DND-41 (cell line): Measurements from ENCODE around the gene FHOD3.

Source experiments
- ATAC-seq: fragments of 200-7000 bp; cut with Tn5 transposase; 3 replicates; pipeline ENCODE4 v1.9.1; 2021; ENCODE audit warnings: low read depth; ENCODE audit not compliant: insufficient read depth
- DNase-seq: peaks from one replicate; pipeline ENCODE4 v3.0.0-alpha.2; 2020
- H2AFZ ChIP-seq: 2 replicates; pipeline ENCODE4 v1.6.0; 2012; ENCODE audit warnings: low read depth, low read length
- H3K27ac ChIP-seq: 2 replicates; pipeline ENCODE4 v1.5.1; 2012; ENCODE audit warnings: low read length, inconsistent platforms
- H3K27me3 ChIP-seq: fragments of 200-600 bp; sonication (generic); 2 replicates; pipeline ENCODE4 v1.6.0; 2012; ENCODE audit warnings: low read length, mild to moderate bottlenecking, inconsistent platforms; ENCODE audit not compliant: insufficient read depth, poor library complexity
- H3K36me3 ChIP-seq: 2 replicates; pipeline ENCODE4 v1.5.1; 2012; ENCODE audit warnings: low read length, inconsistent platforms; ENCODE audit not compliant: insufficient read depth
- H3K4me1 ChIP-seq: 2 replicates; pipeline ENCODE4 v1.5.1; 2012; ENCODE audit warnings: mild to moderate bottlenecking, low read length; ENCODE audit not compliant: insufficient read depth
- H3K4me2 ChIP-seq: 2 replicates; pipeline ENCODE4 v1.6.0; 2012; ENCODE audit warnings: mild to moderate bottlenecking, moderate library complexity, low read length, inconsistent platforms; ENCODE audit not compliant: insufficient read depth
- H3K4me3 ChIP-seq, 2 experiments: fragments of 200-600 bp in 1 of 2; shearing (Covaris generic) in 1 of 2; 2 replicates each; pipeline ENCODE4 v1.5.1; 2012 to 2016; ENCODE audit warnings: inconsistent platforms in 2 of 2, low read length in 2 of 2, mild to moderate bottlenecking in 2 of 2, low read depth in 1 of 2, moderate library complexity in 1 of 2
- H3K79me2 ChIP-seq: 2 replicates; pipeline ENCODE4 v1.6.0; 2012; ENCODE audit warnings: low read length, inconsistent platforms; ENCODE audit not compliant: insufficient read depth
- H3K9ac ChIP-seq: 2 replicates; pipeline ENCODE4 v1.6.0; 2012; ENCODE audit warnings: low read depth, mild to moderate bottlenecking, inconsistent platforms, low read length, moderate library complexity
- H3K9me3 ChIP-seq: 2 replicates; pipeline ENCODE4 v1.5.1; 2012; ENCODE audit warnings: low read length, moderate library complexity, mild to moderate bottlenecking, inconsistent platforms; ENCODE audit not compliant: insufficient read depth, severe bottlenecking
- H4K20me1 ChIP-seq: 2 replicates; pipeline ENCODE4 v1.6.0; 2012; ENCODE audit warnings: low read length; ENCODE audit not compliant: insufficient read depth
- EZH2 ChIP-seq: IDR thresholded peaks from 3 replicates; pipeline ENCODE4 v1.6.1; 2012; ENCODE audit warnings: borderline replicate concordance, low read depth, mild to moderate bottlenecking, moderate library complexity, low read length, inconsistent platforms; ENCODE audit not compliant: severe bottlenecking
- TF ChIP-seq, protein P1 (sequence below): IDR thresholded peaks from 2 replicates; pipeline ENCODE4 v1.5.1; 2012; ENCODE audit warnings: borderline replicate concordance, low read length, moderate library complexity, mild to moderate bottlenecking; ENCODE audit not compliant: poor library complexity, severe bottlenecking; ENCODE audit errors: extremely low read depth

Gene FHOD3

DNA sequence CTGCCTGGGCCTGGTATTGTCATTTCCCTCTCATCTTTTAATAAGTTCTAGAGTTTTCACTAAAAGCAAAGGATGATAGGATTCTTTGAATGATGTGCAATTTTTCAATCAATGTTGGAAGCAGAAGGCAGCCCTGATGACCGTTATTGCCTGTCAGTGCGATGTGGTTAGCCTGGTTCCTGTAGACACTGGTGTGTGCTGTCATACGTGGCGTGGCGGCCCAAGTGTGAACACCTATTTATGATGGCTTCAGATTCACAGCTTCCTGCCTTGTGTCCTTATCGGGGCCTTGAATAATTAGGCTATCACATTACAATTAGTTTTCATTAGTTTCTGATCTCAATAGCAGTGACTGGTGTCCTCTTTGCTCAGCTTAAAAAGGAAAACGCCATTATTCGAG, 312.7 kb downstream of the FHOD3 start:
- DNase-seq = no peak
- H3K27ac ChIP-seq = no peak overlapping the region
- no peak overlapping the region for H3K4me3 ChIP-seq
- H4K20me1 ChIP-seq = no peaks in the 10 kb centered on the region
- no peaks in the 10 kb centered on the region for H3K4me1 ChIP-seq
- H3K9me3 ChIP-seq = no peaks in the 10 kb centered on the region
- H2AFZ ChIP-seq = no peak overlapping the region
- no peak overlapping the region for H3K4me2 ChIP-seq
- H3K27me3 ChIP-seq = no peaks in the 10 kb centered on the region
- H3K9ac ChIP-seq = no peak overlapping the region
- H3K79me2 ChIP-seq = no peaks in the 10 kb centered on the region
- H3K36me3 ChIP-seq = no peaks in the 10 kb centered on the region
- no peak for ATAC-seq
- no peak for TF ChIP-seq EZH2
- TF ChIP-seq, protein P1, sequence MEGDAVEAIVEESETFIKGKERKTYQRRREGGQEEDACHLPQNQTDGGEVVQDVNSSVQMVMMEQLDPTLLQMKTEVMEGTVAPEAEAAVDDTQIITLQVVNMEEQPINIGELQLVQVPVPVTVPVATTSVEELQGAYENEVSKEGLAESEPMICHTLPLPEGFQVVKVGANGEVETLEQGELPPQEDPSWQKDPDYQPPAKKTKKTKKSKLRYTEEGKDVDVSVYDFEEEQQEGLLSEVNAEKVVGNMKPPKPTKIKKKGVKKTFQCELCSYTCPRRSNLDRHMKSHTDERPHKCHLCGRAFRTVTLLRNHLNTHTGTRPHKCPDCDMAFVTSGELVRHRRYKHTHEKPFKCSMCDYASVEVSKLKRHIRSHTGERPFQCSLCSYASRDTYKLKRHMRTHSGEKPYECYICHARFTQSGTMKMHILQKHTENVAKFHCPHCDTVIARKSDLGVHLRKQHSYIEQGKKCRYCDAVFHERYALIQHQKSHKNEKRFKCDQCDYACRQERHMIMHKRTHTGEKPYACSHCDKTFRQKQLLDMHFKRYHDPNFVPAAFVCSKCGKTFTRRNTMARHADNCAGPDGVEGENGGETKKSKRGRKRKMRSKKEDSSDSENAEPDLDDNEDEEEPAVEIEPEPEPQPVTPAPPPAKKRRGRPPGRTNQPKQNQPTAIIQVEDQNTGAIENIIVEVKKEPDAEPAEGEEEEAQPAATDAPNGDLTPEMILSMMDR = no peak

DNA sequence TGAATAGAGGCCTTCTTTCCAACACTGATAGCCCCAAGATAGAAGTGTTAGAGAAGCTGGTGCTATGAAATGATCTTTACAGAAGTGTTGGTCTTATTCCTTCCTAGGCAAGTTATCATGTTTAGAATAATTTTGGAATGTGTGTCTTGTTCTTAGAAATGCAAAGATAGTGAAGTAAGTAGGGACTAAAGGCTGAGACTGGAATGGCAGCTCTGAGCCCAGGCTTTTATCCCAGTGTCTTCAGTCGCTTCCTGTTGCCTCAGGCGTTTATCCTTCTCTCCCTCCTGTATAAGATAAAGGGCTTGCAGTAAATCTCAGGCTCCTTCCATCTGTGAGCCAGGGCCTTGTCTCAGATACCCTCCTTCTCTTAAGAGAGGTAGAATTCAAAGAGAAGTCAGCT, 313.1 kb downstream of the FHOD3 start:
- DNase-seq (no peak), ATAC-seq (no peak)
- Histone ChIP-seq H3K9ac (no peak overlapping the region), H3K27me3 (no peaks in the 10 kb centered on the region), H3K27ac (no peak overlapping the region), H4K20me1 (no peaks in the 10 kb centered on the region), H2AFZ (no peak overlapping the region), H3K9me3 (no peaks in the 10 kb centered on the region), H3K4me1 (no peaks in the 10 kb centered on the region), H3K4me2 (no peak overlapping the region), H3K79me2 (no peaks in the 10 kb centered on the region), H3K4me3 (no peak overlapping the region), H3K36me3 (no peaks in the 10 kb centered on the region)
- TF ChIP-seq, protein P1 = no peak
- no peak for TF ChIP-seq EZH2

DNA sequence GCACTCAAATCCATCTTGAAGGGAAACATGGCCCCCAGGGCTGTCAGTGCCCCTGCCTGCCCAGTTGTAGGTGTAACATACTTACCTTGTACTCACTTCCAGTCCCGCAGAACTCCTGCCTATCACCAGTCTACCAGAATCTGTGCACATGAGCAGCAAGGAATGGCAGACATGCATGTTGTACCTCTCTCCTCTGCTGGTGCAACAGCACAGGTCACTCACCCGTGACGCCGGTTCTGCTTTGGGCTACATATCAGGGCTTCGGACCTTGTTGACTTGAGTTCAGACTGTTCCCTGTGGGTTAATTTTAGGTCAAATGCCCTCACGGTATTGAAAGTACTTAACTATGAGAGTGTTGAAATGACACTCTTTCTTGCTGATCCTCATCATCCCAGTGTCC, 315.6 kb downstream of the FHOD3 start:
- H3K4me1 ChIP-seq = no peaks in the 10 kb centered on the region
- TF ChIP-seq EZH2 = no peak
- TF ChIP-seq, protein P1 = no peak
- H3K36me3 ChIP-seq = no peaks in the 10 kb centered on the region
- H4K20me1 ChIP-seq = no peaks in the 10 kb centered on the region
- H3K4me2 ChIP-seq = no peak overlapping the region
- no peak overlapping the region for H3K4me3 ChIP-seq
- no peak for ATAC-seq
- no peak overlapping the region for H2AFZ ChIP-seq
- H3K79me2 ChIP-seq = no peaks in the 10 kb centered on the region
- H3K27ac ChIP-seq = no peak overlapping the region
- no peak for DNase-seq
- no peak overlapping the region for H3K9ac ChIP-seq
- no peaks in the 10 kb centered on the region for H3K9me3 ChIP-seq
- no peaks in the 10 kb centered on the region for H3K27me3 ChIP-seq

DNA sequence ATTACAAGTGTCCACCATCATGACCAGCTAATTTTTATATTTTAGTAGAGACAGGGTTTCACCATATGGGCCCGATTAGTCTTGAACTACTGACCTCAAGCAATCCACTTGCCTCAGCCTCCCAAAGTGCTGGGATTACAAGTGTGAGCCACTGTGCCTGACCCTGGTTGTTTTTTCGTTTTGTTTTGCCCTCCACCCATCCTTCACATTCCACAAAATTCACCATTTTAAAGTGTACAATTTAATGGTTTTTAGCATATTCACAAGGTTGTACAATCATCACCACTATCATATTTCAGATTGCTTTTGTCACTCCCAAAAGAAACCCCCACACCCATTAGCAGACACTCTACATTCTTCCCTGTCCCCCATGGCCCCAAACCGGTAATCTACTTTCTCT, 316.3 kb downstream of the FHOD3 start:
- H3K27ac ChIP-seq = no peak overlapping the region
- no peaks in the 10 kb centered on the region for H4K20me1 ChIP-seq
- H2AFZ ChIP-seq = no peak overlapping the region
- ATAC-seq = no peak
- H3K4me3 ChIP-seq = no peak overlapping the region
- no peaks in the 10 kb centered on the region for H3K27me3 ChIP-seq
- TF ChIP-seq EZH2 = no peak
- TF ChIP-seq, protein P1 = no peak
- no peaks in the 10 kb centered on the region for H3K36me3 ChIP-seq
- H3K4me1 ChIP-seq = no peaks in the 10 kb centered on the region
- H3K9me3 ChIP-seq = no peaks in the 10 kb centered on the region
- no peaks in the 10 kb centered on the region for H3K79me2 ChIP-seq
- no peak for DNase-seq
- no peak overlapping the region for H3K9ac ChIP-seq
- no peak overlapping the region for H3K4me2 ChIP-seq
